Cardiac muscle cell (in vitro differentiated cells and primary cell): ENCODE data around the gene DAB2IP. TPM values are rescaled to one million over a fixed set of nuclear protein-coding genes. Genes with fewer than 3 reads are reported as not detected.
A peak's percentile ranks its signal among the peaks of the same experiment; 100 is the strongest.

ENCODE experiments used
- DNase-seq, 2 donors: peaks; one replicate each; pipeline versions ENCODE4 v3.0.0 to v3.0.0-alpha.2; 2010 to 2017; ENCODE audit warnings: low read depth in 1 of 2, low spot score in 1 of 2
- H3K27ac ChIP-seq: fragments of 200-600 bp; sonication (generic); 2 replicates; pipeline ENCODE4 v1.5.1; 2016
- H3K27me3 ChIP-seq: fragments of 200-600 bp; sonication (generic); 2 replicates; pipeline ENCODE4 v1.6.0; 2016; ENCODE audit warnings: control low read depth
- H3K36me3 ChIP-seq: fragments of 200-600 bp; sonication (generic); 2 replicates; pipeline ENCODE4 v1.5.1; 2016; ENCODE audit warnings: control low read depth
- H3K4me1 ChIP-seq: fragments of 200-600 bp; sonication (generic); 2 replicates; pipeline ENCODE4 v1.8.1; 2017; ENCODE audit warnings: low read depth, mild to moderate bottlenecking, mixed run types
- H3K4me3 ChIP-seq: fragments of 200-600 bp; sonication (generic); 2 replicates; pipeline ENCODE4 v1.5.1; 2016; ENCODE audit warnings: mild to moderate bottlenecking
- H3K9me3 ChIP-seq: fragments of 200-600 bp; sonication (generic); 2 replicates; pipeline ENCODE4 v1.5.1; 2017; ENCODE audit warnings: low read depth, mild to moderate bottlenecking, control low read depth
- polyA plus RNA-seq: library from polyadenylated mRNA; unstranded; fragments of >200 nt; fragmentation: Nextera tagmentation; extraction: Ambion mirVana; gene quantifications from 2 replicates; pipeline ENCODE4 v1.2.1, GENCODE V29; 2016
- total RNA-seq: library from RNA; depleted of rRNA; stranded (reverse); fragments of >200 nt; gene quantifications from 2 replicates; pipeline ENCODE4 v1.2.3, GENCODE V29; 2016
- TF ChIP-seq, protein P1 (sequence below): IDR thresholded peaks from 2 replicates; pipeline ENCODE4 v1.5.1; 2012; ENCODE audit warnings: low read depth, mild to moderate bottlenecking, low read length

Gene DAB2IP
- total and polyA plus RNA-seq, 2 experiments from 2014 or later, result 25.7 to 105 TPM

GRCh38 chr9:121765021-121765950 is 113.9 kb downstream of the DAB2IP start:
- H3K4me1 ChIP-seq, result peaks cover 28% of the 10 kb centered on the region
- peak overlapping the region; percentile 93 for H3K27ac ChIP-seq
- peak; percentile 63 to 84 for DNase-seq
- TF ChIP-seq, protein P1, sequence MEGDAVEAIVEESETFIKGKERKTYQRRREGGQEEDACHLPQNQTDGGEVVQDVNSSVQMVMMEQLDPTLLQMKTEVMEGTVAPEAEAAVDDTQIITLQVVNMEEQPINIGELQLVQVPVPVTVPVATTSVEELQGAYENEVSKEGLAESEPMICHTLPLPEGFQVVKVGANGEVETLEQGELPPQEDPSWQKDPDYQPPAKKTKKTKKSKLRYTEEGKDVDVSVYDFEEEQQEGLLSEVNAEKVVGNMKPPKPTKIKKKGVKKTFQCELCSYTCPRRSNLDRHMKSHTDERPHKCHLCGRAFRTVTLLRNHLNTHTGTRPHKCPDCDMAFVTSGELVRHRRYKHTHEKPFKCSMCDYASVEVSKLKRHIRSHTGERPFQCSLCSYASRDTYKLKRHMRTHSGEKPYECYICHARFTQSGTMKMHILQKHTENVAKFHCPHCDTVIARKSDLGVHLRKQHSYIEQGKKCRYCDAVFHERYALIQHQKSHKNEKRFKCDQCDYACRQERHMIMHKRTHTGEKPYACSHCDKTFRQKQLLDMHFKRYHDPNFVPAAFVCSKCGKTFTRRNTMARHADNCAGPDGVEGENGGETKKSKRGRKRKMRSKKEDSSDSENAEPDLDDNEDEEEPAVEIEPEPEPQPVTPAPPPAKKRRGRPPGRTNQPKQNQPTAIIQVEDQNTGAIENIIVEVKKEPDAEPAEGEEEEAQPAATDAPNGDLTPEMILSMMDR, result no peak
- H3K27me3 ChIP-seq, result no peaks in the 10 kb centered on the region
- H3K36me3 ChIP-seq, result peaks cover 42% of the 10 kb centered on the region
- no peaks in the 10 kb centered on the region for H3K9me3 ChIP-seq
- no peak overlapping the region for H3K4me3 ChIP-seq

DNA sequence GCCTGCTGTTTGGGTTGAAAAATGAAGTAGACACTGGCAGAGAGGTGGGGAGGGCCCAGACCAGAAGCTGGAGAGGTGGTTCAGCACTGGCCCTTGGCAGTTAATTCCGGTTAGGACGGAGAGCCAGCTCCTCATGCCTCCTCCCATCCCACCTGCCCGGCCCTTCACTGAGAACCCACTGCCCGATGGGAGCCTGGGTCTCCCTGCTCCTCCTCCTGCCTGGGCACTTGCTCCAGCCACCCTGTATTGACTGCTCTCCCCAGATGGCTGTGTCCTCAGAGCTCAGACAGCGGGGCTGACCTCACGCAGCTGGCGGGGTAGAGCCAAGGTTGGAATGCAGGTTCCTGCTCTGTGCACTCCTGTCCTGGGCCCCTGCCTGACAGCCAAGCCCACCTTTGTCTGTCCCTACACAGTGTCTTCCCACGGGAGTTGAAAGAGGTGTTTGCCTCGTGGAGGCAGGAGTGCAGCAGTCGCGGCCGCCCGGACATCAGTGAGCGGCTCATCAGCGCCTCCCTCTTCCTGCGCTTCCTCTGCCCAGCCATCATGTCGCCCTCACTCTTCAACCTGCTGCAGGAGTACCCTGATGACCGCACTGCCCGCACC is 114.7 kb downstream of the DAB2IP start:
- H3K4me1 ChIP-seq, result peaks cover 28% of the 10 kb centered on the region
- TF ChIP-seq, protein P1, result no peak
- H3K4me3 ChIP-seq, result no peak overlapping the region
- H3K27ac ChIP-seq, result peak overlapping the region; percentile 93
- no peaks in the 10 kb centered on the region for H3K27me3 ChIP-seq
- H3K36me3 ChIP-seq, result peaks cover 45% of the 10 kb centered on the region
- no peak for DNase-seq
- no peaks in the 10 kb centered on the region for H3K9me3 ChIP-seq

DNA sequence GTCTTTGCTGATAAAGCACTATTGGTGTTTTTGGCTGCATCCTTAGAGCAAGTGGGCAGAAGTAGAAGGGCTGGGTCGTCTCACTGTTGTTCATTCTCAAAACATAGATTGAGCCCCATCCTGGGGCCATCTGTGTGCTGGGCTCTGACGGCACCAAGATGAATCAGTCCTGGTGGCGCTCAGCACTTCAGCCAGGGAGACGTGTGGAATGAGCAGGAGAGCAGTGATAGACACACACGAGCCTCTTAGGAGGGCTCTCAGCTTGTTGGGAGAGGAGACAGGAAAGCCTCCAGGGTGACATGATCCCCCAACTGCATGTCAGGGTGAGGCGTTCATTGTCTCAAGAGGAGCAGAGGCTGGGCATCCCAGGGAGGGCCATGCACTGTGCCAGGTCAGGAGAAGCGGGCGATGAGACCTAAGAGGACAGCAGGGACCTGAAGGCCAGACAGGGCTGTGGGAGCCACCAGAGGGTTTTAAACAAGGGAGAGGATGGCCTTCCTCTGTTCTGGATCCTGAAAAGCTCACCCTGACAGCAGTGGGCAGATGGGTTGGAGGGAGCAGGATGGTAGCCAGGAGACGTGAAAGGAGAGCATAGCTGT is 115.8 kb downstream of the DAB2IP start:
- peaks cover 43% of the 10 kb centered on the region for H3K36me3 ChIP-seq
- no peaks in the 10 kb centered on the region for H3K27me3 ChIP-seq
- peak overlapping the region; percentile 39 for H3K27ac ChIP-seq
- no peaks in the 10 kb centered on the region for H3K9me3 ChIP-seq
- DNase-seq, result no peak
- H3K4me3 ChIP-seq, result no peak overlapping the region
- TF ChIP-seq, protein P1, result no peak
- H3K4me1 ChIP-seq, result peaks cover 28% of the 10 kb centered on the region

- TF ChIP-seq, protein P1, result no peak
- Histone ChIP-seq H3K36me3 (peaks cover 52% of the 10 kb centered on the region), H3K9me3 (no peaks in the 10 kb centered on the region), H3K27ac (no peak overlapping the region), H3K27me3 (no peaks in the 10 kb centered on the region), H3K4me3 (no peak overlapping the region), H3K4me1 (peaks cover 28% of the 10 kb centered on the region)
- no peak for DNase-seq
Observed at GRCh38 chr9:121768416-121769015, 117.1 kb downstream of the DAB2IP start.

GRCh38 chr9:121769939-121770338 is 118.5 kb downstream of the DAB2IP start:
- Histone ChIP-seq H3K4me3 (no peak overlapping the region), H3K4me1 (peaks cover 15% of the 10 kb centered on the region), H3K27ac (no peak overlapping the region), H3K27me3 (no peaks in the 10 kb centered on the region), H3K36me3 (peaks cover 60% of the 10 kb centered on the region), H3K9me3 (no peaks in the 10 kb centered on the region)
- TF ChIP-seq, protein P1, result no peak
- no peak for DNase-seq
